T-helper 1 cell treated with Interleukin-12 subunit alpha and Interleukin-12 subunit beta and Interleukin-4 antibody, amounts not matched to agents 30 ng/mL and 1 ng/mL, for 36 hours (primary cell): Measurements from ENCODE around the gene LCMT1. TPM values are rescaled to one million over a fixed set of nuclear protein-coding genes. Genes with fewer than 3 reads are reported as not detected.

ENCODE experiments used
- intact Hi-C: fragments of 100-400 bp; cut with micrococcal nuclease; formaldehyde crosslinking; loops from one replicate; pipeline ENCODE4 v1.15.1; 2024
- total RNA-seq: library from RNA; stranded (reverse); gene quantifications from 2 replicates; pipeline ENCODE4 v1.2.3, GENCODE V29; 2022

LCMT1 gene
- total RNA-seq, 1 donor from 2014 or later = 36.8 TPM

DNA sequence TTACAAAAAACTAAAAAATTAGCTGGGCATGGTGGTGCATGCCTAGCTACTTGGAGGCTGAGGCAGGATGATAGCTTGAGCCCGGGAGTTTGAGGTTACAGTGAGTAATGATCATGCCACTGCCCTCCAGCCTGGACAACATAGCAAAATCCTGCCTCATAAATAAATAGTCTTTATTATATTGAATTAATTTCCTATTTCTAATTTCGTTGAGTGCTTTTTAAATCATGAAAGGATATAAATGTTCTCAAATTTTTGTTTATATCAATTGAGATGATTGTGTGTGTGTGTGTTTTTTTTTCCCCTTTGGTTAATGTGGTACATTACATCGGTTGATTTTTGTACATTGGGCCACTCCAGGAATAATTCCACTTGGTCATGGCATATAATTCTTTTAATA lies 73.2 kb downstream of the LCMT1 start:
- intact Hi-C loops = no loop called here

DNA sequence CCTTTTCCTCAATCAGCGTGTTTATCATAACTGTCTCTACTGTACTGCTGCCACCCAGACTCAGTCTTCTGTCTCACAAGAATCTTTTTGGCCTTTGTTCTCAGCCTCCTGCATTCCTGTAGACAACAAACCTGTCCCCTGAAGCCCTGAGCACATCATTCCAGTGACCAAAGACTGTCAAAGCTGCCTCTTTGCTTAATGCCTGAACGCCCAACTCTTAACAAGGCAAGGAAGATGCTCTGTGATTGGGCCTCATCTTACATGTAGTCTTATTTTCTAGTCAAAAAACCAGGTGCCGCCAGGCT lies 75.9 kb downstream of the LCMT1 start:
- intact Hi-C loops = no loop called here

DNA sequence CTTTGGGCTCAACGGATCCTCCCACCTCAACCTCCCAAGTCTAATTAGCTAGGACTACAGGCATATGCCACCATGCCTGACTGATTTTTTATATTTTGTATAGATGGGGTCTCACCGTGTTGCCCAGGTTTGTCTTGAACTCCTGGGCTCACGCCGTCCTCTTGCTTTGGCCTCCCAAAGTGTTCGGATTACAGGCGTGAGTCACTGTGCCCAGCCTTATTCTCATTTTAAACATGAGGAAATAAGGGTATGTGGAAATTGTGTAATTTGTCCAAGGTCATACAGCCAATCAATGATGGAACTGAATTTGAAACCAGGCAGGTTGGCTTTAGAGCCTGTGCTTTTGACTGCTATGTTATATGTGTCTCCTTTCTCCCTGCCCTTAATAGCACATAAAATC lies 77.8 kb downstream of the LCMT1 start:
- intact Hi-C loops = no loop called here

DNA sequence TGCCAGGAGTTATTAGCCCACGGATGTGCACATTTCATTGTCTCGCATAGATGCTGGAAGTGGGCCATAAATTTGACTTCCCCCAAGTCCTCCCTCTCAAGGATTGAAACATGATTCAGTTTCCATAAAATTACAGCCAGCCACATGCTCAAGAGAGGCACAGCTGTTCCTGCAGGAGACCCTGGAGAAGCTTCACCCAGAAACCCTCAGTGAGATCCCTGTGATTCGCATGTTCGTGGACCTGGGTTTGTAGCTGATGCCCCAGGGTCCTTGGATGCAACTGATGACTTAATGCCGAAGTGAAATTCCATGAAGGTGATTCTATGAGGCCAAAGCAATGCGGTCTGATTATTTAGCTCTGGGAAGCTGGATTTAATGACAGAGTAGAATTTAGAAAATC lies 80.6 kb downstream of the LCMT1 start:
- intact Hi-C loops = no loop called here

DNA sequence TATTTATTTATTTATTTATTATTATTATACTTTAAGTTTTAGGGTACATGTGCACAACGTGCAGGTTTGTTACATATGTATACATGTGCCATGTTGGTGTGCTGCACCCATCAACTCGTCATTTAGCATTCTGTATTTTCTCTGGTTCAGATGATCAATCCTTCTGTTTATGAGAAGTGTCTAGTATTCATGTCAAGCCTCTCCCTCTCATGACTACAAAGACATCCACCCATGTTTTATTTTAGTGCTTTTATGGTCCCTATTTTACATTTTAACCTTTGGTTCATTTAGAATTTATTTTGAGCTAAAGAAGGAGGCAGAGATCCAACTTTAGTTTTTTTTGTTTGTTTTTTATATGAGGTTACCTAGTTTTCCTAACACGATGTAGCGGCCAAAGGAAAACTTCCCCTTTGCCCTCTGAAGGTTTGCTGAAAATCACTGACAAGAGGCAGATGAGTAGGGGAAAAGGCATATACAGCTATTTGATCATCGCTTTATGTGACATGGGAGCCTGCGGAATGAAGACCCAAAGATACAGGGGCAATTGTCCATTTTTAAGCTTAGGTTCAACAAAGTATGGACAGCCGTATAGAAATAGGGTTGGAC lies 82.8 kb downstream of the LCMT1 start:
- intact Hi-C loops = no loop called here

DNA sequence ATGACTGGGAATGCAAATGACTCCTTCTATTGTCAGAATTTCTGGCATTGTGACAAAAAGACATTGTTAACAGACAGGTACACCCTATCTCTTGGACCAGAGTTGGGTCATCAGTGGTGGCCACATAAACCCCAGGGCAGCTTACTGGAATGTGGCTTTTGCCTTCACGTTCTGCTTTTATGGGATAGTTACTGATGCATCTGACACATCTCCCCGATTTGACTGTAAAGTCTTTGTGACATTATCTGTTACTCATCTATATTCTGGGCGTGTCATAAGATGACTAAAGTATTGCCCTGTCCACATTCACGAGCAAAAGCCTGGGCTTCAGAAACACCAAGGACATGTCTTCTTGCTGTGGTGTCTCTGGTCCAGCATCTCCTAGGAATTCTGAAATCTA lies 86.5 kb downstream of the LCMT1 start:
- intact Hi-C loops = no loop called here

DNA sequence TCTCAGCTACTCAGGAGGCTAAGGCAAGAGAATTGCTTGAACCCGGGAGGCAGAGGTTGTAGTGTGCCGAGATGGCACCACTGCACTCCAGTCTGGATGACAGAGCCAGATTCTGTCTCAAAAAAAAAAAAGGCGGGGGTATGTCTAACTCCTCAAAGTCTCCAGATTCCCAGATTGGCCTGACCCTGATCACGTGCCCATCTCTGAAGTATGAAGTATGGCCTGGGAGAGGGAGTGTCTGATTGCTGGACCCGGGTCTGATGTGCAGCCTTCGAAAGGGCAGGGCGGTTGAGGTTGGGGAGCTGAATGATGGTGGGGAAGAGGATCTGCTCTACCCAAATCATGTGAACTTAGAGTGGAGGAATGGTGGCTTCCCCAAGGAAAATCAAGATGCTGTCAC lies 87.9 kb downstream of the LCMT1 start:
- intact Hi-C loops = no loop called here

DNA sequence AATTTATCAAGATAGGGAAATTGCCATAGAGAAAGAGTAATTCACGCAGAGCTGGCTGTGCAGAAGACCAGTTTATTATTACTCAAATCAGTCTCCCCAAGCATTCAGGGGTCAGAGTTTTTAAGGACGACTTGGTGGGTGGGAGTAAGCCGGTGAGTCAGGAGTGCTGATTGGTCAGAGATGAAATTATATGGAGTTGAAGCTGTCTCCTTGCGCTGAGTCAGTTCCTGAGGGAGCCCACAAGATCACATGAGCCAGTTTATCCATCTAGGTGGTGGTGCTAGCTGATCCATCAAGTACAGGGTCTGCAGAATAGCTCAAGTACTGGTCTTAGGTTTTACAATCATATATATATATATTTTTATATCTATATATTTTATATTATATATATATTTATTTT lies 99.2 kb downstream of the LCMT1 start:
- intact Hi-C loops = no loop called here

DNA sequence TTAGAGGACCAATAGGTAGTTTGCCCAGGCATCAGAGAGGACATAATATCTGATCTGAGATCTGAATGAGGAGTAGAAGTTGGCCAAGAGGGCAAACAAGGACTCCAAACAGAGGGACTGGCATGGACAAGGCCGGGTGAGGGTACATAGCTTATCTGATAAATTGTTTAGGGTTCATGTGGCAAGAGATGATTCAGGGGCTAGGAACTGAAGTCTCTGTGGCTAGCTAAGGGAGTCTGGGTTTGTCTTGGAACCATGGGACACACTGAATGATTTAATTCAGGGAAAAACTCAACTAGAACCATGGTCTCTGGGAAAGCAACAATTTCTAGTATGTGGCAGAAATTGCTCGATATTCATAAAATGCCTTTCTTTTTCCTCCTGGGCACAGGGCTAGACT lies 101.1 kb downstream of the LCMT1 start:
- intact Hi-C loops = no loop called here

DNA sequence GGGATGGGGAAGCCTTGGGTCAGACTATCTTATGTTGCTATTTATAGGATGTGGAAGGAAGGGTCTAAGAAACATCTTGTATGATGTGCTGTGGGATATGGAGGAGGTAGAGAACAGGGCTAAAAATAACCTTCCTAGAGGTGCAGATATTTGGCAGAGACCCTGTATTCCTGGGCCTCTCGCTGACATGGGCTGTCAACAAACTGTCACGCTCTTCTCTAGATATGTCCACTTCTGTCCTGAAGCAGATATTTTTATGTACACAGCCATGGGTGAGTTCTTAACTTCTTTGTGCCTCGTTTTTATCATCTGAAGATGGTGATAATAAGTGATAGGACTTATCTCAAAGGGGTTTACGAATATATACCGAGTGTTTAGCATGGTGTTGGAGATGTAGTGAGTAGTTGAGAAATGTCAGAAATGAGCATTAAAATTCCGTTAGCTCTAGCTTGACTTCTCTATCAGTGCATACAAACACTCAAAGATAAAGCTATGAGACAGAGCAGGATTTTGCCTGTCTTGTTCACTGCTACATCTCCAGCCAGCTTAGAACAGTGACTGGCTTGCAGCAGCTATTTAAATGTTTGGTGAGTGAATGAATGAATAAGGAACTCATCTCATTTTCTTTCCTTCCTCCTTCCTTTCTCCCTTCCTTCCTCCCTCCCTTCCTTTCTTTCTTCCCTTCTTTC lies 102.3 kb downstream of the LCMT1 start:
- intact Hi-C loops = no loop called here

DNA sequence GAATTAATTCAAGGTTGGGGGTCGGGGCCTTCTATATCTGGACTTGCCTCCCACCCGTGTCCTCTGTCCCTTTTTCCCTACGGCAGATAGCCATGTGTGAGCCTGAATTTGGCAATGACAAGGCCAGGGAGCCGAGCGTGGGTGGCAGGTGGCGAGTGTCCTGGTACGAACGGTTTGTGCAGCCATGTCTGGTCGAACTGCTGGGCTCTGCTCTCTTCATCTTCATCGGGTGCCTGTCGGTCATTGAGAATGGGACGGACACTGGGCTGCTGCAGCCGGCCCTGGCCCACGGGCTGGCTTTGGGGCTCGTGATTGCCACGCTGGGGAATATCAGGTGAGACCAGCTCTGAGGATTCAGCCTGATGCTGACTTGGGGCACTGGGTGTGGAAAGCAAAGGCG lies 105.6 kb downstream of the LCMT1 start:
- intact Hi-C loops = no loop called here

DNA sequence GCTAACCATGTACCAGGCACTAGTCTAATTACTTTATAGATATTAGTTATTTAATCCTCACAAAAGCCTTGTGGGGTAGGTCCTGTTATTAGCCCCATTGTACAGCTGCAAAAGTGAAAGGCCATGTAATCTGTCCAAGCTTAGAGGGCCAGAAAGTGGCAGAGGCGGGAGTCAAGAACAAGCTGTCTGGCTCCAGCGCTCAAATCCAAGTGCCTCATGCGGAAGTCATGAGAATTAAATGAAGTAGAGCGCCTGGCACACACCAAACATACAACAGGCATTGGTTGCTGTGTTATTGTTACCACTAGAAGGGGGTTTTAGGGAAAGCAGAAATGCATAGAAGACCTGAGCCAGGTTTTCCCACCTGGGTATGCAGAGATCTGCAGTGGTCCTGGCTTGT lies 106.4 kb downstream of the LCMT1 start:
- intact Hi-C loops = no loop called here

DNA sequence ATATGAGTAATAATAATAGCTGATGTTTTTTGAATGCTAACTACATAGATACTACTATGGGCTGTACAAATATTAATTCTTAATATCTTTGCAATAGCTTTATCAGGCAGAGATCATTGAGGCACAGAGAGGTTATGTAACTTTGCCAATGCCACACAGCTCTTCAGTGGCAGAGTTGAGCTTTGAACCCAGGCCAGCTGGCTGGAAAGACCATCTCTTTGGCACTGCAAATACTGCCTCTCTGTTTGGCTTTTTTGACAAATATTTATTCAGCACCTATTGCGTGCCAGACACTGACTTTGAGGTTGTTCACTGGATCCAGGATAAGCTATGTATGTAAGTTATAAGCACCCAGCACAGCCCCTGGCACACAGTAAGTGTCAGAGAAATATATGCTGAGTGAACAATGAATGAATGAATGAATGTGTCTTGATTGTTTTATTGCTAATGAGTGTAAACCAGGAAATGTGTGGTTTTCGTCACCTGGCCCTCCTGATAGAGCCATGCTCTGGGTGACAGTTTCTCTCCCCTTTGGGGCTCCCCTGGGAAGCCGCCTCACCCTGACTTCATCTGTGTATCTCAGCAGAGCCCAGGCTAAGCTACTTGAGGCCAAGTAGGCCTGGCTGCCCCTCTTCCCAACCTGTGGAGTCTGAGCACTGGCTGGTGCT lies 107.7 kb downstream of the LCMT1 start:
- intact Hi-C loops = no loop called here

DNA sequence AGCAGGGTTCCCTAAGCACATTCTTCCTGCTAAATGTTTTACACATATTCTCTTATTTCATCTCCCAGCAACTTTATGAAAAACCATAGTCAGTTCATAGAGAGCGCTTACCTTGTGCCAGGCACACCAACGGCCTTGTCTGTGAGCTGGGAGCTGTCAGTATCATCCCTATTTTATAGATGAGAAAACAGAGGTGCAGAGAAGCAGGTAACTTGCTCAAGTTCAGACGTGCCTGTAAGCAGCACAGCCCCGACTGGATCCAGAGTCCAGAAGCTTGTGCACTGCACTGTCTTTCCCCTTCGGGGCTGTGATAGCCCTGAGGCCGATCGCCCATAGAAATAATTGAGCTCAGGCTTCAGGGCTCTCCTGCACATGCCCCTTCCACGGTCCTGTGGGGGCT lies 111.4 kb downstream of the LCMT1 start:
- intact Hi-C loops = no loop called here

DNA sequence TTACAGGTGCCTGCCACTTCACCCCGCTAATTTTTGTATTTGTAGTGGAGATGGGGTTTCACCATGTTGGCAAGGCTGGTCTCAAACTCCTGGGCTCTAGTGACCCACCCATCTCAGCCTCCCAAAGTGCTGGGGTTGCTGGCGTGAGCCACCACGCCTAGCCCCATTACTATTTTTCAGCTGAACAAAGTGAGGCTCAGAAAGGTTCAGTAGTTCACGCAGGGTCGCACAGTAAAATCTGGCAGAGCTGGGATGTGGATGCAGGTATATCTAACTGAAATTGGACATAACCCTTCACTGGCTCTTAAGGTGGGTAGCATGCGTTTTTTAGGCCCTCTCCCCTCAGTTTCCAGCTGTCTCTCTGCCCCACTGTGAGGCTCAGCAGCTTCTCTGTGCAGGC lies 112.4 kb downstream of the LCMT1 start:
- intact Hi-C loops = no loop called here

DNA sequence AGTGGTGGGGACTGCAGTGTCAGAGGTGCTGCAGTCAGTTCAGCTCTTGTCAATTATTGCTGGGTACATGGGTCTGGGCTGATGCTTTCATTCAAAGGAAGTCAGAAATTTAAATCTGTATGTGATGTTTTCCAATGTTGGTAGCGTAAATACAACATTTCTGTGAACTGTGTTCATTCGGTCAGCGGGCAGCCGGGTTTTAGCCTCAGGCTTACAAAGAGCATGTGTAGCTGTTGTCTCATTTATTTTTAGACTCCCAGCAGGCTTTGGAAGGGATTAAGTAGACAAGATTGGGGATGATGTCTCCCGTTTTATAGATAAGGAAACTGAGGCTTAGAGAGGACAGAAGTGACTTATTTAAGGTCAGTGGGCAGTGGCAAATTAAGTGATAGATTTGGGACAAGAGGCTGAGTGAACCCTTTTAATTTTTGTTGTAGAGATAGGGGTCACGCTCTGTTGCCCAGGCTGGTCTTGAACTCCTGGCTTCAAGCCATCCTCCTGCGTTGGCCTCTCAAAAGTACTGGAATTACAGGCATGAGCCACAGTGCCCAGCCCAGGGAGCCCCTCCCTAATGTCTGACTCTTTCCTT lies 113.3 kb downstream of the LCMT1 start:
- intact Hi-C loops = loop anchor here (1.0 to 5.0 kb wide), 4 partner anchors 98 to 708 kb away; no protein-coding TSS in a partner anchor

Other genes with a start within 250 kb of the LCMT1 start
- gene ARHGAP17, start 96.4 kb upstream of the LCMT1 start, total RNA-seq = 77.3 and 82.8 TPM in 2 replicates
- not detected in 2 replicates for gene AQP8, start 105.2 kb downstream of the LCMT1 start, total RNA-seq
- gene ZKSCAN2, start 146.1 kb downstream of the LCMT1 start, total RNA-seq = 4.7 and 5.1 TPM in 2 replicates